ENCODE results near the gene NR2E1. TPM values are rescaled to one million over a fixed set of nuclear protein-coding genes. Genes with fewer than 3 reads are reported as not detected.
A peak's percentile ranks its signal among the peaks of the same experiment; 100 is the strongest.

The NR2E1 gene
- total RNA-seq, 1 donor: not detected

- DNase-seq (ENCODE audit: low read depth): no peak
- TF ChIP-seq CTCF (IDR thresholded peaks at IDR 0.05; ENCODE audit: insufficient read depth, low read depth, low read length): no peak
- H3K4me3 ChIP-seq (ENCODE audit: low read depth, low read length): no peak overlapping the region
Observed at GRCh38 chr6:108167449-108168089, 1.7 kb downstream of the NR2E1 start.

GRCh38 chr6:108168090-108168463 is 2.3 kb downstream of the NR2E1 start:
- no peak for TF ChIP-seq CTCF (IDR thresholded peaks at IDR 0.05; ENCODE audit: insufficient read depth, low read depth, low read length)
- DNase-seq (ENCODE audit: low read depth): no peak
- H3K4me3 ChIP-seq (ENCODE audit: low read depth, low read length): no peak overlapping the region

- H3K4me3 ChIP-seq (ENCODE audit: low read depth, low read length): no peak overlapping the region
- peak; percentile 13 for DNase-seq (ENCODE audit: low read depth)
- peak; percentile 23 for TF ChIP-seq CTCF (IDR thresholded peaks at IDR 0.05; ENCODE audit: insufficient read depth, low read depth, low read length)
Observed at GRCh38 chr6:108168501-108169463, 3.0 kb downstream of the NR2E1 start.

DNA sequence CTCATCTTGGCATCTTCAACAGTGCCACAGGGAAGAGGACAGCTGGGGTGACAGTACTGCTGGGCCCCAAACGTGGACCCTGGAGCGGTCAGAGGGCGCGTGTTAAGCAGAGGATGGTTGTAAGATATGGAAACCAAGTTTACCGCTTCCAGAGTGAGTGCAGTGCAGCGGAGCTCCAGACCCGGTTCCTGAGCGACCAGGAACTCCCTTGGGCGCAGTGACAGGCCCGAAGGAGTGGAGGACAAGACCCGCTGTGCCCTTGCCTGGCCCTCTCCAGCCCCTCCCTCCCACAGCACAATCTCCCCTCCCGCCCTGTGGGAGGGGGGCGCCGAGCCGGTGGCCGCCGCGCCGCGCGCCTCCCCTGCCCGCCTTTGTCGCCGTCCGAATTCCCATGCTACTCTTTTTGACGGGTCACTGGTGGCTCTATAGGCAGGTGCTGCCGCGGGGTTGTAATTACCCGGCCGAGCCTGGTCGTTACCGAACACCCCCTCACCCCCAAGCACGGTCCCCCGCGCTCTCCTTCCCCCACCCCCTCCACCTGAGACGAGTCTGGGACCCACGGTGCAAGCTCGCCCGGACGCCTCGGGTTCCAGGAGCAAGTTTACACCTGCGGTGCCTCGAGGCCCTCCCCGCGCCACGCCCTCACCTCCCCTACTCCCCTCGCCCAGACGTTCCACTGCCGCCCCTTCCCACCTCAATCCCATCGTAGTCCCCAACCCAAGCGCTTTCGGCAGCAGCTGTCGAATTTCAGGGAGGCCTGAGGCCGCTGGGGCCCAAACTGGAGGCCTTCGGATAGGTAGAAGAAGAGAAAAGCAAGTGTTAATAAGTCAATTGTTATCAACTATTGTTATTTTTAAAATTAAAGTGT is 3.9 kb downstream of the NR2E1 start:
- DNase-seq (ENCODE audit: low read depth): no peak
- TF ChIP-seq CTCF (IDR thresholded peaks at IDR 0.05; ENCODE audit: insufficient read depth, low read depth, low read length): no peak
- no peak overlapping the region for H3K4me3 ChIP-seq (ENCODE audit: low read depth, low read length)

DNA sequence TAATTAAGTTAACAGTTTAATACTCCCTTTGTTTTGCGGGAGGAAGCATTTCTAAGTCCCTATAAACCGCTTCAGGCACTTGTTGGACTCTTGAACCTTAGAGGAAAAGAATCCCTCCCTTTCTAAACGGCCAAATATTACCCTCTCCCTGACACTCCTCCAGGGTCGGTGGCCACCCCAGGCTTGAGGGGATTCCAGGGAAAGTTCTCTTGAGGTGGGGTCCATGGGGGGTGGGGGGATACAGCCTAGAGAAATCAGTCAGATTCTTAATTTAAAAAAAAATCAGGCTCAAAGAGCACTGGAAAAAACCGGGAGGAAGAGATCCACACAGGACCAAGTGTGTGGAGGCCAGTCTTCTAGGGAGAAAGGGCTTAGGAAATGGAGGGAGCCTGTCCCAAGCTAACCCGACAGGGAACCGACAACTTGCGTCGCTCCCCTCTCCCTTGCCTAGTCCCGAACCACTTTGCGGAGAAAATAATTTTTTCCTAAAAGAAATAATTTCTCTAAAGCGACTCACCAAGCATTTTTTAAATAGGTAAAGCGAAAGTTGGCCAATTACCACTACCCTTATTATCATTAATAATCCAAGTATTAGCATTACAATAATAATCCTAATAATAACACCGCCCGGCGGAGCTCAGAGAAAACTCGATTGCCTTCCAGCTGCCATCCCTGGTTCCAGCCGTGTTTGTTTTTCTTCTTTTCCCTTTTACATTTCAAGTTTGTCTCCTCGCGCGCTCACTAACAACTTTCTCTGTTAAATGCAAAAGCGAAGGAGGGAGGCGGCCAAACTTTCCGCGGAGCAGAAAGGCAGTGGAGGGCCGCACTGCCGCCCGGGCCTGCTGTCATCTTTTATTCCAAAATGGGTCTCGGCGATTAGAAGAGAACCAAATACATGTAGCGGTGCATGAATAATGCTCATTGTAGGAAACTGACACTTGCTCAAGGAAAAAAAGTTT is 4.8 kb downstream of the NR2E1 start:
- no peak for TF ChIP-seq CTCF (IDR thresholded peaks at IDR 0.05; ENCODE audit: insufficient read depth, low read depth, low read length)
- no peak for DNase-seq (ENCODE audit: low read depth)
- H3K4me3 ChIP-seq (ENCODE audit: low read depth, low read length): no peak overlapping the region
